Mesendoderm (in vitro differentiated cells): ENCODE results near the gene KRT84.

Experiments used
- DNase-seq: peaks from one replicate; pipeline ENCODE4 v3.0.0; 2013
- H2AK5ac ChIP-seq: 2 replicates; pipeline ENCODE4 v1.6.1; 2013; ENCODE audit warnings: low read length, inconsistent platforms
- H2BK120ac ChIP-seq: 2 replicates; pipeline ENCODE4 v1.6.1; 2013; ENCODE audit warnings: low read depth, mild to moderate bottlenecking, low read length, moderate library complexity, mixed read lengths
- H2BK15ac ChIP-seq: replicated peaks from 2 replicates; pipeline ENCODE4 v1.6.1; 2013; ENCODE audit warnings: low read depth, mild to moderate bottlenecking, moderate library complexity
- H2BK5ac ChIP-seq: 2 replicates; pipeline ENCODE4 v1.6.1; 2013; ENCODE audit warnings: low read length, inconsistent platforms
- H3K18ac ChIP-seq: 2 replicates; pipeline ENCODE4 v1.6.1; 2013; ENCODE audit warnings: mild to moderate bottlenecking, low read length, mixed read lengths
- H3K23ac ChIP-seq: one replicate; pipeline ENCODE4 v1.6.1; 2013; ENCODE audit warnings: low read length
- H3K27ac ChIP-seq: 2 replicates; pipeline ENCODE4 v1.5.1; 2013; ENCODE audit warnings: low read depth, mild to moderate bottlenecking, inconsistent platforms, low read length, moderate library complexity
- H3K27me3 ChIP-seq: 2 replicates; pipeline ENCODE4 v1.6.1; 2013; ENCODE audit warnings: low read length, control low read depth, mild to moderate bottlenecking, inconsistent platforms; ENCODE audit not compliant: insufficient read depth, poor library complexity
- H3K36me3 ChIP-seq: 2 replicates; pipeline ENCODE4 v1.6.1; 2013; ENCODE audit warnings: low read length, inconsistent platforms; ENCODE audit not compliant: control insufficient read depth, insufficient read depth
- H3K4ac ChIP-seq: one replicate; pipeline ENCODE4 v1.6.1; 2013; ENCODE audit warnings: low read depth, mild to moderate bottlenecking, low read length, moderate library complexity
- H3K4me1 ChIP-seq: 2 replicates; pipeline ENCODE4 v1.6.1; 2013; ENCODE audit warnings: low read depth, low read length, inconsistent platforms; ENCODE audit not compliant: control insufficient read depth
- H3K4me2 ChIP-seq: 2 replicates; pipeline ENCODE4 v1.6.1; 2013; ENCODE audit warnings: low read length
- H3K4me3 ChIP-seq: 2 replicates; pipeline ENCODE4 v1.5.1; 2013; ENCODE audit warnings: mild to moderate bottlenecking, low read length
- H3K56ac ChIP-seq: one replicate; pipeline ENCODE4 v1.6.1; 2013; ENCODE audit warnings: low read length
- H3K79me1 ChIP-seq: 2 replicates; pipeline ENCODE4 v1.6.1; 2013; ENCODE audit warnings: low read length, inconsistent platforms
- H3K79me2 ChIP-seq: 2 replicates; pipeline ENCODE4 v1.6.1; 2013; ENCODE audit warnings: mild to moderate bottlenecking, low read length; ENCODE audit not compliant: control insufficient read depth, insufficient read depth
- H3K9ac ChIP-seq: 2 replicates; pipeline ENCODE4 v1.6.1; 2013; ENCODE audit warnings: low read length, inconsistent platforms
- H4K5ac ChIP-seq: one replicate; pipeline ENCODE4 v1.6.1; 2013; ENCODE audit warnings: low read length
- H4K8ac ChIP-seq: one replicate; pipeline ENCODE4 v1.6.1; 2013; ENCODE audit warnings: low read depth, mild to moderate bottlenecking, control low read depth, low read length, moderate library complexity
- WGBS: extraction: QIAGEN DNeasy Blood & Tissue Kit; methylation state at CpG from one replicate; pipeline ENCODE4 v1.1.7; 2013; ENCODE audit warnings: low lambda C conversion rate, missing lambda C conversion rate; ENCODE audit not compliant: insufficient coverage; ENCODE audit errors: extremely low coverage; 5-methylcytosine and 5-hydroxymethylcytosine counted together

KRT84 gene

DNA sequence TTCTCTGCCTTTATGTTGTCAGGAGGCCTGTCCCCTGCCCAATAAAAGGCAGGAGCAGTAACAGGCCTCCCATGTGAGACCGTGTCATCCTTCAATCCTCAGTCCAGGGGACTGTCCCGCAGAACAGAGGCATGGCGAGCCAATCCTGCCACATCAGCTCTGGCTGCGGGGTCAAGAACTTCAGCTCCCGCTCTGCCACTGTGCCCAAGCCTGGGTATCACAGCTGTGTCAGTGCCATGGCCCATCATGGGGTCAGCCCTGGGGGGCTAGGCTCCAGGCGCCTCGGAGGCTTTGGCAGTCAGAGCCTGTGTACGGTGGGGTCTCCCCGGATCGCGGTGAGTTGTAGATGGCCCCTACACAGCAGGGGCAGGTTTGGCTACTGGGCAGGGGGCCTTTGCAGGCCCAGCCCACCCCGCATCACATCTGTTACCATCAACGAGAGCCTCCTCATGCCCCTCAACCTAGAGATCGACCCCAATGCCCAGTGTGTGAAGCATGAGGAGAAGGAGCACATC lies 44.3 kb downstream of the KRT84 start:
- WGBS: no CpG with 5 or more reads among the region's 14 CpGs
- H2BK5ac ChIP-seq: no peak overlapping the region
- no peak overlapping the region for H2BK120ac ChIP-seq
- no peak overlapping the region for H2BK15ac ChIP-seq
- no peak overlapping the region for H3K4me3 ChIP-seq
- H3K4ac ChIP-seq: no peak overlapping the region
- no peak overlapping the region for H3K9ac ChIP-seq
- H3K56ac ChIP-seq: no peak overlapping the region
- no peaks in the 10 kb centered on the region for H3K79me2 ChIP-seq
- no peaks in the 10 kb centered on the region for H3K27me3 ChIP-seq
- H3K4me1 ChIP-seq: no peaks in the 10 kb centered on the region
- no peak overlapping the region for H3K23ac ChIP-seq
- no peak for DNase-seq
- no peak overlapping the region for H2AK5ac ChIP-seq
- no peak overlapping the region for H3K4me2 ChIP-seq
- no peaks in the 10 kb centered on the region for H3K79me1 ChIP-seq
- no peak overlapping the region for H3K27ac ChIP-seq
- no peak overlapping the region for H4K5ac ChIP-seq
- H3K36me3 ChIP-seq: no peaks in the 10 kb centered on the region
- no peak overlapping the region for H3K18ac ChIP-seq
- H4K8ac ChIP-seq: no peak overlapping the region

- WGBS: no CpG with 5 or more reads among the region's 10 CpGs
Measured at GRCh38 chr12:52338241-52338960, 47.1 kb downstream of the KRT84 start.

DNA sequence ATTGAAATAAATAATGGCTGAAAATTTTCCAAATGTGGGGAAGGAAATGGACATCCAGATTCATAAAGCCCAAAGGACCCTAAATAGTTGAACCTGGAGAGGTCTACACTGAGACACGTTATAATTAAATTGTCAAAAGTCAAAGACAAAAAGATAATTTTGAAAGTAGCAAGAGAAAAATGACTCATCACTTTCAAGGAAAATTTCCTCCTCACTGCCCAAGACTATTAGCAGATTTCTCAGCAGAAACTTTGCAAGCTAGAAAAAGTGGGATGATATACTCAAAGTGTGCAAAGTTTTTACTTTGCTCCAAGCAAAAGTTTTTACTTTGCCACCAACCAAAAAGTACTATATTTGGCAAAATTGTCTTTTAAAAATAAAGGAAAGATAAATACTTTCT lies 48.4 kb downstream of the KRT84 start:
- Histone ChIP-seq H3K4me3 (no peak overlapping the region), H2BK120ac (no peak overlapping the region), H3K4me1 (peaks cover 3% of the 10 kb centered on the region), H2AK5ac (no peak overlapping the region), H3K23ac (no peak overlapping the region), H3K36me3 (no peaks in the 10 kb centered on the region), H3K18ac (no peak overlapping the region), H3K4me2 (no peak overlapping the region), H3K9ac (no peak overlapping the region), H3K4ac (no peak overlapping the region), H3K79me2 (no peaks in the 10 kb centered on the region), H3K56ac (no peak overlapping the region), H4K8ac (no peak overlapping the region), H3K27me3 (no peaks in the 10 kb centered on the region), H4K5ac (no peak overlapping the region), H3K79me1 (no peaks in the 10 kb centered on the region), H2BK5ac (no peak overlapping the region), H3K27ac (no peak overlapping the region), H2BK15ac (no peak overlapping the region)
- no CpG with 5 or more reads among the region's 1 CpG for WGBS
- DNase-seq: no peak

More at GRCh38 chr12:52338241-52338960, 47.1 kb downstream of the KRT84 start:
- Histone ChIP-seq H3K4me2 (no peak overlapping the region), H3K27ac (no peak overlapping the region), H3K4me1 (peaks cover 2% of the 10 kb centered on the region), H3K79me2 (no peaks in the 10 kb centered on the region), H3K4ac (no peak overlapping the region), H4K5ac (no peak overlapping the region), H2AK5ac (no peak overlapping the region), H3K79me1 (no peaks in the 10 kb centered on the region), H3K36me3 (no peaks in the 10 kb centered on the region), H3K18ac (no peak overlapping the region), H4K8ac (no peak overlapping the region), H2BK120ac (no peak overlapping the region), H3K27me3 (no peaks in the 10 kb centered on the region), H3K4me3 (no peak overlapping the region), H2BK5ac (no peak overlapping the region), H3K56ac (no peak overlapping the region), H3K9ac (no peak overlapping the region), H2BK15ac (no peak overlapping the region), H3K23ac (no peak overlapping the region)
- DNase-seq: no peak

DNA sequence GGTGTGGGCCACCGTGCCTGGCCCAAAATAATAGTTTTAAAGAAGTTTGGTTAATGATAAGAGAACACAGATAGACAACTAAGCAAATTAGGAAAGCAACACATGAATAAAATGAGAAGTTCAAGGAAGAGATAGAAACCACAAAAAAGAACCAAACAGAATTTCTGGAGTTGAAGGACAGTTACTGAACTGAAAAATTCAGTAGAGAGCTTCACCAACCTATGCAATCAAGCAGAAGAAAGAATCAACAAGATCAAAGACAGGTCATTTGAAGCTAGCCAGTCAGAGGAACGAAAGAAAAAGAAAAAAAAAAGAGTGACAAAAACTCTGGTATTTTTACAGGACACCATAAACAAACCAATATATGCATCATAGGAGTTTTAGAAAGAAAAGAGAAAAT lies 48.8 kb downstream of the KRT84 start:
- Histone ChIP-seq H3K79me2 (no peaks in the 10 kb centered on the region), H3K27ac (no peak overlapping the region), H3K56ac (no peak overlapping the region), H3K4ac (no peak overlapping the region), H3K18ac (no peak overlapping the region), H3K4me2 (no peak overlapping the region), H3K27me3 (no peaks in the 10 kb centered on the region), H3K79me1 (no peaks in the 10 kb centered on the region), H2BK15ac (no peak overlapping the region), H3K23ac (no peak overlapping the region), H4K5ac (no peak overlapping the region), H3K9ac (no peak overlapping the region), H2BK120ac (no peak overlapping the region), H2BK5ac (no peak overlapping the region), H3K36me3 (no peaks in the 10 kb centered on the region), H4K8ac (no peak overlapping the region), H3K4me3 (no peak overlapping the region), H2AK5ac (no peak overlapping the region), H3K4me1 (peaks cover 3% of the 10 kb centered on the region)
- no CpG with 5 or more reads among the region's 2 CpGs for WGBS
- DNase-seq: no peak

- Histone ChIP-seq H3K4me2 (no peak overlapping the region), H2AK5ac (no peak overlapping the region), H2BK120ac (no peak overlapping the region), H3K4me1 (peaks cover 3% of the 10 kb centered on the region), H3K4me3 (no peak overlapping the region), H3K56ac (no peak overlapping the region), H3K4ac (no peak overlapping the region), H4K8ac (no peak overlapping the region), H2BK15ac (no peak overlapping the region), H3K27me3 (no peaks in the 10 kb centered on the region), H3K79me1 (no peaks in the 10 kb centered on the region), H3K36me3 (no peaks in the 10 kb centered on the region), H3K18ac (no peak overlapping the region), H3K79me2 (no peaks in the 10 kb centered on the region), H3K9ac (no peak overlapping the region), H4K5ac (no peak overlapping the region), H3K23ac (no peak overlapping the region), H3K27ac (no peak overlapping the region), H2BK5ac (no peak overlapping the region)
- DNase-seq: no peak
- WGBS: no CpG with 5 or more reads among the region's 4 CpGs
Measured at GRCh38 chr12:52335598-52336262, 49.7 kb downstream of the KRT84 start.
